OCI-M2 (cell line): ENCODE data around the gene TBX15.

Experiments used
- DNase-seq: peaks from one replicate; lab custom pipeline; 2025; ENCODE audit not compliant: unreplicated experiment; lab: John Stamatoyannopoulos, UW

TBX15 gene

GRCh38 chr1:119002028-119002686 lies 14.0 kb upstream of the TBX15 start:
- no peak for DNase-seq

GRCh38 chr1:119001181-119002027 lies 13.3 kb upstream of the TBX15 start:
- no peak for DNase-seq

GRCh38 chr1:119000371-119001180 lies 12.4 kb upstream of the TBX15 start:
- no peak for DNase-seq

GRCh38 chr1:118999348-119000071 lies 11.4 kb upstream of the TBX15 start:
- DNase-seq, result no peak

- DNase-seq, result no peak
Measured at GRCh38 chr1:118998171-118998570, 10.0 kb upstream of the TBX15 start.

GRCh38 chr1:118997225-118997624 lies 9.1 kb upstream of the TBX15 start:
- DNase-seq, result no peak

GRCh38 chr1:118995312-118996016 lies 7.3 kb upstream of the TBX15 start:
- DNase-seq, result no peak

GRCh38 chr1:118993700-118994026 lies 5.5 kb upstream of the TBX15 start:
- no peak for DNase-seq

- DNase-seq, result no peak
Measured at GRCh38 chr1:118992868-118993699, 4.9 kb upstream of the TBX15 start.

GRCh38 chr1:118992237-118992825 lies 4.2 kb upstream of the TBX15 start:
- no peak for DNase-seq

- no peak for DNase-seq
Measured at GRCh38 chr1:118991448-118991847, 3.3 kb upstream of the TBX15 start.

GRCh38 chr1:118990513-118991152 lies 2.5 kb upstream of the TBX15 start:
- DNase-seq, result no peak

GRCh38 chr1:118989878-118990378 lies 1.8 kb upstream of the TBX15 start:
- DNase-seq, result no peak

- no peak for DNase-seq
Measured at GRCh38 chr1:118989006-118989815, 1.1 kb upstream of the TBX15 start.

- DNase-seq, result no peak
Measured at GRCh38 chr1:118987468-118988185, 516 bp downstream of the TBX15 start.

GRCh38 chr1:118986555-118987467 lies 1.3 kb downstream of the TBX15 start:
- DNase-seq, result no peak
